ENCODE measurements around the gene PNMA1.

Gene PNMA1, protein sequence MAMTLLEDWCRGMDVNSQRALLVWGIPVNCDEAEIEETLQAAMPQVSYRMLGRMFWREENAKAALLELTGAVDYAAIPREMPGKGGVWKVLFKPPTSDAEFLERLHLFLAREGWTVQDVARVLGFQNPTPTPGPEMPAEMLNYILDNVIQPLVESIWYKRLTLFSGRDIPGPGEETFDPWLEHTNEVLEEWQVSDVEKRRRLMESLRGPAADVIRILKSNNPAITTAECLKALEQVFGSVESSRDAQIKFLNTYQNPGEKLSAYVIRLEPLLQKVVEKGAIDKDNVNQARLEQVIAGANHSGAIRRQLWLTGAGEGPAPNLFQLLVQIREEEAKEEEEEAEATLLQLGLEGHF

DNA sequence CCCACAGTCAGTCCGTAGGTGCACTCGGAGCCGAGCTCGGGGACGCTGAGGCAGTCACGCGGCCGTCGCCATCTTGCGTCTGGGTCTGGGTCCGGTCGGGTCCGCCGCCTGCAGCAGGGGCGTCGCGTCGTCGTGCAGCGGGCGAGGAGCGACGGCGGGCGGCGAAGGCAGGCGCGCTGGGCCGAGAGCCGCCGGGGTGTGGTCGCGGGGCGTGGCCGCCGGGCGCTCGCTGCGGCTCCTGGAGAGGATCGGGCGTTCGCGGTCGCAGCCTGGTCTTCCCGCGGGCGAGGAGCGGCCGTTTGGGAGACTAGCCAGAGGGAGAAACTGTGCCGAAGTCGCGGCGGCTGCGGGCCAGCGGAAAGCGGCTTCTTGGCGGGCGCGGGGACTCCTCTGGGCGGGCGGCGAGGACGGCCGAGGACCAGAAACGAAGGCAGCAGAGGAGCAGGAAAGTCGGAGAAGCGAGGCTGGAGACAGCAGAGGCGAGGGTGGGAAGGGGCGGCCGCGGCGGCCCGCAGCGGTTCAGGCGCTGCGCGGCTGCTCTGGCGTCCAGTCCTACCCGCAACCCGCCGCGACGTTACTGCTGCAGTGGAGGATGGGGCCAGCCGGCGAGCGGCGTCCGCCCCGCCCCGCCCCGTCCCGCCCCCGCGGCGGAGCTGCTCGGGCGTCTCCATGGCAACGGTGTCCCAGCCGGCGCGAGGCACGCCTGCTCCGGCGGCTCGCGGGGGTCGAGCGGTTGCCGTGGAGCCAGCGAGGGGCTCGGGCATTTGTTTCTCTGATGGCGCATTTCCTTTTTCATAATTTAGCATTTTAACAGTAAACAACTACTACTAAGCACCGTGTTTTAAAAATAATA, at the start of gene PNMA1:
TSS of gene PNMA1 (minus strand) at position 582 of the 853 bp plus-strand sequence. CDS start 745 bp downstream, outside the sequence.
- FAIRE-seq (peak; percentile 65), DNase-seq (ENCODE audit: extremely low spot score, insufficient read length, low read depth) (peak; percentile 90)

DNA sequence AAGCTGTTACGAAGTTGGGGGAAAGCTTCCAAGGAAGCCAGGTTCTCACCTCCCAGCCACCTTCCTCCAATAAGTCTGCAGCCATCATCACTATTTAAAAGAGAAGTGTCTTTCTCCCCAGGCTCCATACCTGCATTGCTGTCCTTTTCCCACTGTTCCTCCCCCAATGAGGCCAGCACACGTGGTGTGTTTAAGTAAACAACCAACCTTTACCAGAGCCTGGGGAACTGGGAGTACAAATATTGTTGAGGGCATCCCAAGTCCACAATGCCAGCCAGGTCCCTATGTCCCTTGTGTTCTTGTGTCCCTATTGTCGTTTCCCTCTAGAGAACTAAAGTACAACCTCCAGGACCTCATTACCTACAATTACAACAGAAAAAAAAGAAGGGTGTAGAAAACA, 49.2 kb upstream of the PNMA1 start:
- FAIRE-seq (no peak), DNase-seq (ENCODE audit: extremely low spot score, insufficient read length, low read depth) (no peak)

DNA sequence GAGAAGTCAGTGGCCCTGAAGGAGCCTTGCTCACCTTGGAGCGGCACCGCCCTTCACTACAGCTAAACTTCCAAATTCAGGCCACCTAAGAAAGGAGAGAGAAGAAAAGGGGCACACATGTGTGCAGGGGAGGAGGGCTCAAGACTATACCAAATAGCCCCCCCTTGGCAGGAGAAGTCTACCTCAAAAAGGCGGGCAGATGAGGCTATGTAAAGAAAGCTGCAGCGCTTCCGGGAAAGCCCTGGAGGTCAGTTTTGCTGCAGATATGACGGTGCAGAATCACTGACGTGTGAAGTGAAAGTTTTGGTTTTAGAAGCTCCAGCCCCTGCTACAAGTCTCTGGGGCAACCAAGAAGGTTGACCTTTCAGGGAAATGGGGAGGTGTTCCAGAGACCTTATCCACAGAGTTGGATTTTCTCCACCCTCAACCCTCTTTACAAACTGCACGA, 48.2 kb upstream of the PNMA1 start:
- FAIRE-seq (peak; percentile 96), DNase-seq (ENCODE audit: extremely low spot score, insufficient read length, low read depth) (no peak)

DNA sequence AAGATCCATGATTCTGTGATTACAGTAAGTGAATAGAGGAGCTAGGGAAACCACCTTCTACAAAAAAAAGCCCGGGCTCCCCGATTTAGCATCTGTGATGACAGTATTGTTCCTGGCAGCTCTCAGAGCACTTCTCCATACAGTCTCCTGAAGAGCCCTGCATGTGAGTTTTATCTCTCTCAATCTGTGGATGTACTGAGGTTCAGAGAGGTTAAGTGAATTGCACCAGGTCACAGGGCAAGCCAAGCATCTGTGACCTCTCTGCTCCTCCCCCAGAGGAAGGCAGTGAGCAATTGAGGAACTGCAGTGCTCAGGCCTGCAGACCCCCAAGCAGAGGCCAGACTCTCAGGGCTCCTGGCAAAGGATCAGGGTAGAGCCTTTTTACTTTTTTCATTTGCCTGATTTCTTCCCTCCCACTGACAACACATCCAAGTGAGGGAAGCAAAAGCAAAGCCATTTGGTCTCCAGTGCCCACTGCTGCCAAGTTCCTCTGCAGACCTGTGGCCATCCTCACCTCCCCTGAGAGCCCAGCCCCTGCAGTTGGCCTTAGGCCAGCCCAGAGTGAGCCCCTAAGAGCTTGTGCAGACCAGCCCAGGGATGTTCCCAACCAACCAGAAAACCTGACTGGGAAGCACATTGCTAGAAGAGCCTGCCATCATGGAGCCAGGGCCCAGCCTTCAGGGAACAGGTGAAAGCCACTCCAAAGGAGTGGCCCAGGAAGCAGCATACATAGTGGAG, 47.6 kb upstream of the PNMA1 start:
- FAIRE-seq (peak; percentile 26), DNase-seq (ENCODE audit: extremely low spot score, insufficient read length, low read depth) (no peak)

DNA sequence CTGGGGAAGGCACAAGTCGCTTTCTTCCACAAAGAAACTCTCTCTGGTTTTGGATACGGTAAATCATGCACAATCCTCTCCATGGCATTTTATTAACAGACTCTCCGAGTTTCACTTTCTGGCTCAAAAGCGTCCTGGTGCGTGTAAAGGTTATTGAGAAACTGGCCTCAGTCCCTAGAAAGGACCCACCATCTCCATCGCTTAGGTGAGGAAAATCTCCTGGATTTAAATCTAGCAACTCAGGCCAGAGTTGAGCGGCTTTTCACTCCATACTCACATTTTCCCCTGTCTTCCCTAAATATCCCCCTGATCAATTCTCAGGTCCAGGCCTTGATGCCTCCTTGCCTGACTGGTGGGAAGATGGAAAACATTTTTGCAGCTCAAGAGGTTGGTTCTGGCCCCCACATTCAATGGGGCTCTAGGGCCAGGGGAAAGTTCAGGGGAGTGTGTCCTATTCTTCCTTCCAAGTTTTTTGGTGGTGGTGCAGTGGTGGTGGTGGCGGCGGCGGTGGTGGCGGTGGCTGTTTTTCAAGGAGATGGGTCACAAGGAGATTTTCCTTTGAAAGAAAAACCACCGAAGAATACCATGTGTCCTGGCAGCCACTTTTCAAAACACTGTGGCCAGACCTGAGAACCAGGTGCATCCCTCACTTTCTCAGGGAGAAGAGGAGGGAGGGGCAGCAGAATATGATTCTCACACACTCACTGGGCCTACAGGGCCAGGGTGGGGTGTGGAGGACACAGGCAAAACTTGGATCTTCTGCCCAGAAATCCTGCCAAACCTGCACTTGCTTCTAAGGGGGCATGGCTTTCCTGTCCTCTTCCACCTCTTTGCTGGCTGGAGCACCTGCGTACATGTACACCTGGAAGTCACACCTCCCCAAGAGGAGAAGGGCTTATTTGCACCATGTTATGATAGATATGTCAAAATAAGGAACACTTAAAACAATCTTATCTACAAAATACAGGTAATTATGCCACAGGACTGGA, 46.7 kb upstream of the PNMA1 start:
- no peak for DNase-seq (ENCODE audit: extremely low spot score, insufficient read length, low read depth)
- no peak for FAIRE-seq

DNA sequence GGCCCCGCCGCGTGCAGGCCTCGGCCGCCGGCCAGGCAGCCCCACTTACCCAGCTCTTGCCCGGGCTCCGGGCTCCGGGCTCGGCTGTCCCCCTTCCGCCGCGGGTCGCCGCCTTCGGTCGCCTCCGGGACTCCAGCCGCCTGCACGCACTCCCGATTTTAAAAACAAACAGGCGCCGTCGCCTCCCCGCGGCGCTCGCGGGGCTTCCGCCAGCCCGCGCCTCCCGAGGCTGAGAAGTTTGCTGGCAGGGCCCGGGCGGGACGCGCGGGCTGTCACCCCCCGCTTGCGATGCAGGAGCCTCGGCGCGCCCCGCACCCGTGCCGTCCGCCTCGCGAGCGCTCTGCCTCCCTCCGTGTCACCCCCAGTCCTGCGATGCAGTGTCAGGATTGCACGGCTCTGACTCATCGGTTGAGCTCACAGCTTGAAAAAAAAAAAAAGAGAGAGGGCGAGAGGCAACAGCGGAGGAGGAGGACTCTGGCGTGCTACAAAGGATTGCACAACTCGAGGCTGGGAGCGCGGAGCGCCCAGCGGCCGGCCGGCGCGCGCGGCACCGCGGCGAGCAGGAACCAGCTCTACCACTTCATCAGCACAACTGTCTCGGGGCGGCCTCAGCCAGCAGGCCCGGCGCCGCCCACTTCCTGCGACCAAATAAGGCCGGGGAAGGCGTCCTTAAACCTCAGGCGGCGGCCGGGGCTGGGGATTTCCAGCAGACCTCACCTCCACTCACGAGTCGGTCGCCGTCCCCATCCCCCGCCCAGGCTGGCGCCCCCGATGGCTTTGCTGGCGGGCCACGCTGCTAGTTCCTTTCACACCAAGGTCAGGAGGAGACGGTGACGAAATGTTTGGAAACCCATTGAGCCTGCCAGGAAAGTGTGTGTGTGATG, 45.8 kb upstream of the PNMA1 start:
- DNase-seq (ENCODE audit: extremely low spot score, insufficient read length, low read depth) (peak; percentile 73), FAIRE-seq (peak; percentile 88)

DNA sequence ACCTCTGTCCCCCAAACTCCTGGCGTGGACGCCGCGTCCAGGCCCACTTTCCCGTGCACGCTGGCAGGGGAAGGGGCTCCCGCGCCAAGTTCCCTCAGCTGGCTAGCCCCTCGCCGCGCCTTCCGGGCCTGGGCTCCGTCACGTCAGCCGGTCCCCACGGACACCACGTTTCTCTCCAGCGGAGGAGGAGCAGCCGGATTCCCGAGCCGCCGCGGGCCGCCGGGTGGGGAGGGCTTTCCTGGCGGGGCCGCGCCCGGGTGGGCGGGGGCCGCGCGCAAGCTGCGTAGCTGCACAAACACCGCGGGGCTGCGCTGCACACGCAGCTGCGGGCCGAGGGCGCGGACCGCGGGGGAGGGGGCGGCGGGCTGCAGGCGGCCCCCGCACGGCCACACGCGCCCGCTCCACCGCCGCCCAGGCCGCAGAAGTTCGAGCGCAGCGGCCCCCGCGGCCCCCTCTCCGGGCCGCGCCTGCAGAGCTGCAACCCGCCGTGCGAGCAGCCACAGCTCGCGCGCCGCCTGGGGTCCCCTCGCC, 45.1 kb upstream of the PNMA1 start:
- DNase-seq (ENCODE audit: extremely low spot score, insufficient read length, low read depth) (no peak), FAIRE-seq (no peak)

DNA sequence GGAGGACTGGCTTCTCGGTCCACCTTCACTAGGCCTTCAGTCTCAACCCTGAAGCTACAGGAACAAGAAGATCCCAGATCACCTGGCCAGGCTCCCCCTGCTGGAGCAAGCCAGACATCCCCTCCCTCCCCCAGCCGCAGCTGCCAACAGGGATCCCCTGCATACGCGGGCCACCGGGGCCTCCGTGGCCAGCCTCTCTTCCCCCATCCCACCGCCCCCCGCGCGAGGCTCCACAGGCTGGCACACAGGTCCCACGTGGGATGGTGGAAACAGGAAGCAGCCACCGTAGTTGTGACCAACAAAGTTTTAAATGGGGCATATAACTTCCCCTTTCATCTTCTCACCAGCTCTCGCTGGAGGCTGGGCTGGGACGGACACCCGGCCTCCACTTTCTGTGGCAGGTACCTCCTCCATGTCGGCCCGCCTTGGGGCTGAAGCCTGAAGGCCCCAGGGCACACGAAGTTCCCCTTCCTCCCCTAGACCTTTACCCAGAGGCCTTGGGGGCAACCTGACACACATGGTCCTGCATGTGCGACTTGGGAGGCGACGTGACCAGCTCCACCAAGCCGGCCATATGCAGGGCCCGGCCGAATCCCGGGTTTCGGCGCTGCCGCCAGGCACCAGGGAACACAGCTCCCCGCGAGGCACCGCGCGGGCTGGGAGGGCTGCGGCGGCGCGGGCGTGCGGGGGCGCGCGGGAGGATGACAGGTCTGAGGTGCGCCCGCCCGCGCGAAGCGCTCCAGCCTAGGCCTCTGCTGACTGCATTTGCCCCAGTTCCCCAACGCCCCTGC, 44.4 kb upstream of the PNMA1 start:
- FAIRE-seq (peak; percentile 78), DNase-seq (ENCODE audit: extremely low spot score, insufficient read length, low read depth) (no peak)

DNA sequence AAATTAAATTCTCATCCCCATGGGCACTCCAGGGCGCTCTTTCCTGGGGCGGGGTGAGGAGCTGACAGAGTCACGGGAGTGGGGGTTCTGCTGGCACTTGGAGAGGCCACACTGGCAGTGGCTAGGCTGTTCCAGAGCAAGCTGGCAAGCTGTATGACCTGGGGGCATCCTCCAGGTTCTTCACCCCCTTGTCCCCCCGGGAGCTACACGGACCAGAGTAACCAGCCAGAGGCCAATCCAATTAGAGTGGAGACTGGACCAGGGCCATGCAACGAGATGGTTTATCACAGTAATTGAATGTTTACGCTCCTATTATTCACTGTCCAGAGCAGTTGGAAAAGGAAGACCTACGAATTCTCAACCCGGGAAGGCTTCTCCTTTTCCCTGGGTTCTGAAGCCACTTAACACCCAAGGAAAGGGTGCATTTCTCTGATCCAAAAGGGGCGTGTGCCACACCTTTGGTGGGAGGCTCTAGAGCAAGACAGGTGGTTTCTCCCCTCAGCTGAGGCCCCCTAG, 43.8 kb upstream of the PNMA1 start:
- DNase-seq (ENCODE audit: extremely low spot score, insufficient read length, low read depth) (no peak), FAIRE-seq (no peak)

DNA sequence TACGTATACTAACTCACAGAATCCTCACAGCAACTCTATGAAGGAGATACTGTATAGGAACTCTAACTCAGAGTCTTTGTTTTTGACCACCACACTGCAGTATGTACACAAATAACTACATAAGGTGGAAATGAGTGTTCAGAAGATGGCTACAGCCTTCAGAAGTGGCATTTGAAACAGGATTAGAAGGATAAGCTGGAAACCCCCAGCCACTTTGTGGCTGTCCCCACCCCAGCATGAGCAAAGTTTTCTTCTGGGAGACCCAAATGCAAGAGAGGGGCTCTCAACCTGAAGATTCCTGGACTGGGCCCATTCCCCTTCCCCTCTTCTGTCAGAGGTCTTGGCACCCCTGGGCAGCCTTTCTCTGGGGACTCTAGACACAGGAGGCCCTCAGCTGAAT, 43.2 kb upstream of the PNMA1 start:
- FAIRE-seq = no peak
- no peak for DNase-seq (ENCODE audit: extremely low spot score, insufficient read length, low read depth)

DNA sequence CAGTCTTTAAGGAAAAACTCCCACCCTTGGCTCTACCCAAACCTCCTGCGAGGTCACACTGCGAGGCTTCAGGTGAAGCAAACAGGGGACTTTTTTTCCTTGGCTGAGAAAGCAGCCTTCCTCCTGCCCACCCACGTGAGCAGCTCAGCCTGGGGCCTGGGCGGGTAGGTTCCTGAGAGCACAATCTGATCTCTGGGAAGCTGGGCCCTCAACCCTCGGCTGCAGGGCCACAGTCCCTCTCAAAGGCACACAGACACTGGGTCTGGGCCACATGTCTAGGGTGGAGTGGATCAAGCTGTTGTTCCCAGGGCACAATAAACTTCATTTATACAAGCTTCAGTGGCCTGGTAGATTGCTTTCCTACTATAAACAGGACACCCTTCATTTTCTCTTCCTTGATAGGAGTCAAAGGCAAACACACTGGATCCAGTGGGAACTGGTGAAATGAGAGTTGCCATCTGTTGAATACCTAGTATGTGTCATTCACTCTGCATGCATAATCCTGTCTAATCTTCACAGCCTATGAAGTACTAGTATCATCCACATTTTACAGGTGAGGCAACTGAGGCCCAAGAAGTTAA, 41.3 kb upstream of the PNMA1 start:
- DNase-seq (ENCODE audit: extremely low spot score, insufficient read length, low read depth) = no peak
- peak; percentile 56 for FAIRE-seq

DNA sequence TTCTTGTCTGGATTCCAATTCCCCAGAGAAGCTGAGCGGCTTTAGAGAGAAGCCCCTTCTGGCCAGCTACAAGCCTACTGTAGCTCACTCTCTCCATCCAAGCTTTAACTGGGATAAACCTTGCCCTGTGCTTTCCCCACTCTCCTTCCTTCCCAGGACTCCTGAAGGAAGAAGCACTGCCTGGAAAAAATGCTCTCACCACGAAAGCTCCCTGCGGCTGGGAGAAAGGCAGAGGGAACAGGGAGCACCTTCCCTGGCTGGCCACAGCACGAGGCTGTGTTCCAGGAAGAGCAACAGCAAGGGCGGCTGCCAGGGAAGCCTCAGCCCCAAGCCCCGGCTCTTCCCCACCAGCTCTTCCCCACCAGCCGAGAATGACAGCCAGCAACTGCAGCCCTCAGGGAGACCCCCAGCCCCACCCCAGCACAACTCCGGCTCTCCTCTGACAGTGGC, 40.8 kb upstream of the PNMA1 start:
- DNase-seq (ENCODE audit: extremely low spot score, insufficient read length, low read depth) = no peak

DNA sequence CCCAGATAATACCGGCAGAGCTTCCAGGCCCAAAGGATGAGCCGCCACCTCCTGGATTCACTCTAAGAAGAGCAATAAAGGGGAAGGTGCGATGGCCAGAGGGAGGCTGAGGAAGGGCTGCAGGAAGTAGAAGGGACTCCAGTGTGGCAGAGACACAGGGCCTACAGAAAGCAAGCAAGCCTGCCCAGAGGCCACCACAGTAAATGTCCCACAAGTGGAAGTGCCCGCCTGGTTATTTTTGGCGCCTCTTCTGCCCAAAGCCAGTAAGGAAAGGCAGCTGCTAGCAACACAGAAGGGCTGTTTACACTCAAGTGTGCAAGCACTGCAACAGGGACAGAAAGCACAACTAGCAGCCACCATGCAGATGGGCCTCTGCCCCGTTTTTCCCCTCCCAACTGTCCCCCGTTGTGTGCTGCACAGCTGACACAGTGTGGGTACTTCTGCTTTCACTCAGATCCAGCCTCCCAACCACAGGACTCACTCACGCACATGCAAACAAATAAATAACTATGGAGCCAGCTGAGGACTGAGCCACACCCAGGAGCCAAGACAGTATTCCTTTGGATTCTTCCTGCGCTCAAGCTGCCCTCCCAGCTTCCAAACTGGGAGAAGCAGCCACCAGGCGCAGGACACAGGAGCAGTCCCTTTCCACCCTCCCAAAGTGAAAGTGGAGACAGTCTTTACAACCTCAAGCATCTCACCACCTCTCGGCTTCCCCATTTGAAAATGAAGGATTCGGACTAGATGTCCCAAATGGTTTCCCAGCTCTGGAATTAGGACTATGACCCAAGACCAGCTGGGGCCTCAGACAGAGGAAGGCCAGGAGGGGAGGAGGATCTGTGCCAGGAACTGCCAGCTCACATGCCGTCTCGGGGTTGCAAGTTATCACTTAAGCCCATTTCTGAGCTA, 40.0 kb upstream of the PNMA1 start:
- FAIRE-seq (peak; percentile 98), DNase-seq (ENCODE audit: extremely low spot score, insufficient read length, low read depth) (no peak)

More for the DNA sequence above, 40.8 kb upstream of the PNMA1 start:
- FAIRE-seq = no peak

DNA sequence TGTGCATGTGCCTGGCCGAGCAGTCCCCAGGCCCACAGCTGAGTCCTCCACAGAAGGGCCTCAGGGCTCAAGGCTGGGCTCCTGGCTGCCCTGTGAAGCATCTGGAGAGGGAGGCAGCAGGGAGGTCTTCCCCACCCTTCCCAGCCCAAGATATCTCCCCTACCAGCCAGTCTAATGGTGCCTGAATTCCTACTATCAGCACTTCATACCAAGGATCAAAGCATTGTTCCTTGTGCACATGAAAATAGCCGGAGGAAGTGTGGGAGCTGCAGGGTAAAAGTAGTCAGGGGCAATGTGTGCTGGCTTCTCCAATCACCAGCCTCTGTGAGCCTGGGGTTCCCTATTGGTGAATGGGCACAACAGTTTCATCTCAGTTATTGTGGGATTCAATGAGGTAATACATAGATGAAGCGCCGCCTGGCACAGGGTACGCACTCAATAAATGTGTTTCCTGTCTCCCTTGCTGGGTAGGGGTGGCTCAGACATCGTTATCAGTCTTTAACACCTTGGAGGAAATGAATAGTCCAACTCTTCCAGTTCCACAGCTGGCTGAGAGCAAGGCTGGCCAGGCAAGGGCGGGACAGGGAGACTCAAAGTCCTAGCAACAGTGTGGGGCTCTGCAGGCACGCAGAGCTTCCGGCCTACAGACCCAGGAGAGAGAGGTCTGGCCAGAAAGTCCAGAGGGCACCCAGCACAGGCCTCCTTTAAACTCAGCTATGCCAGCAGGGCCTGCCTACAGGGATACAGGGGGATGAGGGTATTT, 39.1 kb upstream of the PNMA1 start:
- DNase-seq (ENCODE audit: extremely low spot score, insufficient read length, low read depth) (no peak), FAIRE-seq (peak; percentile 33)

Data from GM18507 (cell line).